Vagina (tissue), 2 donors: ENCODE measurements around the gene SCARB2. TPM values are rescaled to one million over a fixed set of nuclear protein-coding genes. Genes with fewer than 3 reads are reported as not detected.

ENCODE experiments used
- DNase-seq, 2 donors: peaks; one replicate each; pipeline ENCODE4 v3.0.0-alpha.2; 2017; ENCODE audit errors: extremely low spot score in 2 of 2
- H3K27ac ChIP-seq: fragments of 200-600 bp; sonication (generic); one replicate; pipeline ENCODE4 v1.5.1; 2019
- H3K27me3 ChIP-seq: fragments of 200-600 bp; sonication (generic); one replicate; pipeline ENCODE4 v1.5.1; 2019
- H3K36me3 ChIP-seq, 2 donors: fragments of 200-600 bp; sonication (generic); one replicate each; pipeline ENCODE4 v1.5.1; 2017 to 2019
- H3K4me1 ChIP-seq: fragments of 200-600 bp; sonication (generic); one replicate; pipeline ENCODE4 v1.5.1; 2019
- H3K4me3 ChIP-seq, 2 donors: fragments of 200-600 bp; sonication (generic); 1 replicate in 1 of 2; 2 replicates in 1 of 2; pipeline ENCODE4 v1.5.1; 2016 to 2019
- H3K9me3 ChIP-seq: fragments of 200-600 bp; sonication (generic); one replicate; pipeline ENCODE4 v1.5.1; 2019
- POLR2A ChIP-seq, 2 donors: fragments of 450-650 bp; IDR thresholded peaks; one replicate each; pipeline ENCODE4 v1.6.1; 2017; ENCODE audit warnings: antibody characterized with exemption in 2 of 2, mild to moderate bottlenecking in 2 of 2, moderate library complexity in 2 of 2
- POLR2AphosphoS5 ChIP-seq, 2 donors: sonication (generic); formaldehyde crosslinking; IDR thresholded peaks; one replicate each; pipeline ENCODE4 v1.9.0; 2017; ENCODE audit warnings: antibody characterized with exemption in 2 of 2, mild to moderate bottlenecking in 2 of 2, low read depth in 1 of 2; ENCODE audit not compliant: insufficient read depth in 1 of 2
- intact Hi-C: fragments of 100-400 bp; cut with DNase I; formaldehyde crosslinking; loops from one replicate; pipeline ENCODE4 v1.15.1; 2023
- total RNA-seq: library from RNA; depleted of rRNA; stranded (reverse); fragments of >200 nt; gene quantifications from one replicate; pipeline ENCODE4 v1.2.3, GENCODE V29; 2016
- TF ChIP-seq, protein P1 (sequence below), 3 experiments: fragments of 450-650 bp in 2 of 3; fragments of 200-600 bp in 1 of 3; sonication (generic) in 1 of 3; IDR thresholded peaks; one replicate each; pipeline ENCODE4 v1.5.1; 2017 to 2019; ENCODE audit warnings: antibody characterized with exemption in 3 of 3, mild to moderate bottlenecking in 2 of 3, moderate library complexity in 2 of 3

The SCARB2 gene
- total RNA-seq, 1 donor from 2014 or later, result 156 TPM

DNA sequence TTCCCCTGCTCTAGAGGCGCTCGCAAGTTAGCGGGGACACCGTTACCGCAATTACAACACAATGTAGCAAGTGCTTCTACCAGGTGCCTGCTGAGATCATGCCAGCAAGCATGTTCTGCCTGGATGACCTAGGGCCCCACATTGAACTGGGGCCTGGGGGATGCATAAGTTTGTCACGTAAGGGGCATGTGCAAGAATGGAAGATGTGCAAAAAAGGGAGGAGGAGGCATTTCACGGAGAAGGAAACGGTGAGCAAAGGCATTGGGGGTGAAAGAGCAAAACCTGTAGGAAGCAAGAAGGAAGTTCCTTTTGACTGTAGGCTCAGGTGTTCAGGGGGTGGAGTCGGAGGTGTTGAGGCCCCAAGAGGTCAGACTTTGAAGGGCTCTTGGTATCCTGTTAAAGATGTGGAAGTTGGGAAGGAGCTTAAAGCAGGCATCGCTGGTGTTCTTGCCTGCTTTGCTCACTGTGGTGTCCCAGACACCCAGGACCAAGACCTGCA, 602 bp upstream of the SCARB2 start:
- H3K36me3 ChIP-seq, result no peaks in the 10 kb centered on the region
- H3K4me3 ChIP-seq, result peak overlapping the region; percentile 69 to 84
- TF ChIP-seq, protein P1, sequence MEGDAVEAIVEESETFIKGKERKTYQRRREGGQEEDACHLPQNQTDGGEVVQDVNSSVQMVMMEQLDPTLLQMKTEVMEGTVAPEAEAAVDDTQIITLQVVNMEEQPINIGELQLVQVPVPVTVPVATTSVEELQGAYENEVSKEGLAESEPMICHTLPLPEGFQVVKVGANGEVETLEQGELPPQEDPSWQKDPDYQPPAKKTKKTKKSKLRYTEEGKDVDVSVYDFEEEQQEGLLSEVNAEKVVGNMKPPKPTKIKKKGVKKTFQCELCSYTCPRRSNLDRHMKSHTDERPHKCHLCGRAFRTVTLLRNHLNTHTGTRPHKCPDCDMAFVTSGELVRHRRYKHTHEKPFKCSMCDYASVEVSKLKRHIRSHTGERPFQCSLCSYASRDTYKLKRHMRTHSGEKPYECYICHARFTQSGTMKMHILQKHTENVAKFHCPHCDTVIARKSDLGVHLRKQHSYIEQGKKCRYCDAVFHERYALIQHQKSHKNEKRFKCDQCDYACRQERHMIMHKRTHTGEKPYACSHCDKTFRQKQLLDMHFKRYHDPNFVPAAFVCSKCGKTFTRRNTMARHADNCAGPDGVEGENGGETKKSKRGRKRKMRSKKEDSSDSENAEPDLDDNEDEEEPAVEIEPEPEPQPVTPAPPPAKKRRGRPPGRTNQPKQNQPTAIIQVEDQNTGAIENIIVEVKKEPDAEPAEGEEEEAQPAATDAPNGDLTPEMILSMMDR (IDR thresholded peaks at IDR 0.05), result no peak
- TF ChIP-seq POLR2A (IDR thresholded peaks at IDR 0.05), result no peak
- TF ChIP-seq POLR2AphosphoS5 (IDR thresholded peaks at IDR 0.05; ENCODE audit: insufficient read depth in 1 of 2, low read depth in 1 of 2), result no peak
- no peaks in the 10 kb centered on the region for H3K27me3 ChIP-seq
- no peaks in the 10 kb centered on the region for H3K9me3 ChIP-seq
- DNase-seq, result no peak
- H3K27ac ChIP-seq, result peak overlapping the region; percentile 95
- intact Hi-C loops, result loop anchor here (5.0 to 10.0 kb wide), 3 partner anchors 67 to 531 kb away; partner anchors contain the start of genes NUP54 and STBD1
- H3K4me1 ChIP-seq, result peaks cover 55% of the 10 kb centered on the region

DNA sequence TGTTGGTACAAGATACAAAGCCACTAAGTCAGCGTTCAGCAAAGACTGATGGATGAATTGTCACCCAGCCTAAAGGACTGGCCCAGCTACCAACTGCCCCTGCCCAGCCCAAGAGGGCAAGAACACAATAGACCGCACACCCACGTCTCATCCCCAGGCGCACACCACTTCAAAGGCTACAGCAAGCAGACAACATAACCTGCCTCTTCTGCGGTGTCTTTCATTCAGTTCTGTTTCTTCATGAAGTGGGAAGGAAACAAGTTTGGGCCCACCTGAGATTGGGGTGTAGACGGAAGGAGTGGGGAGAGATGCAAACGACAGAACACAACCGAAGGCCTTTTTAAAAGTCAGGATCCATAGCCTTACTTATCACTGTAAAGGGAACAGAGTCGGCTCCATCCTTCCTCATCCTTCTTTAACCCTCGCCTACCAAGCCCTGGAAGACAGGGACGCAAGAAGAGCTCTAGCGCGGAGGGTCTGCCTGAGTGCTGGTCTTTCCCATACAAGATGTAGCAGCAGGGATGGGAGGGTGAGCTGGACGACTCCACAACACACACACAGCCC, 691 bp downstream of the SCARB2 start:
- no peaks in the 10 kb centered on the region for H3K9me3 ChIP-seq
- DNase-seq, result no peak
- intact Hi-C loops, result loop anchor here (5.0 to 10.0 kb wide), 3 partner anchors 66 to 532 kb away; partner anchors contain the start of genes NUP54 and STBD1
- no peaks in the 10 kb centered on the region for H3K27me3 ChIP-seq
- H3K36me3 ChIP-seq, result no peaks in the 10 kb centered on the region
- peak overlapping the region; percentile 95 for H3K27ac ChIP-seq
- TF ChIP-seq, protein P1 (IDR thresholded peaks at IDR 0.05), result no peak
- TF ChIP-seq POLR2A (IDR thresholded peaks at IDR 0.05) (no peak), POLR2AphosphoS5 (IDR thresholded peaks at IDR 0.05; ENCODE audit: insufficient read depth in 1 of 2, low read depth in 1 of 2) (no peak)
- peaks cover 62% of the 10 kb centered on the region for H3K4me1 ChIP-seq
- peak overlapping the region; percentile 69 to 84 for H3K4me3 ChIP-seq

DNA sequence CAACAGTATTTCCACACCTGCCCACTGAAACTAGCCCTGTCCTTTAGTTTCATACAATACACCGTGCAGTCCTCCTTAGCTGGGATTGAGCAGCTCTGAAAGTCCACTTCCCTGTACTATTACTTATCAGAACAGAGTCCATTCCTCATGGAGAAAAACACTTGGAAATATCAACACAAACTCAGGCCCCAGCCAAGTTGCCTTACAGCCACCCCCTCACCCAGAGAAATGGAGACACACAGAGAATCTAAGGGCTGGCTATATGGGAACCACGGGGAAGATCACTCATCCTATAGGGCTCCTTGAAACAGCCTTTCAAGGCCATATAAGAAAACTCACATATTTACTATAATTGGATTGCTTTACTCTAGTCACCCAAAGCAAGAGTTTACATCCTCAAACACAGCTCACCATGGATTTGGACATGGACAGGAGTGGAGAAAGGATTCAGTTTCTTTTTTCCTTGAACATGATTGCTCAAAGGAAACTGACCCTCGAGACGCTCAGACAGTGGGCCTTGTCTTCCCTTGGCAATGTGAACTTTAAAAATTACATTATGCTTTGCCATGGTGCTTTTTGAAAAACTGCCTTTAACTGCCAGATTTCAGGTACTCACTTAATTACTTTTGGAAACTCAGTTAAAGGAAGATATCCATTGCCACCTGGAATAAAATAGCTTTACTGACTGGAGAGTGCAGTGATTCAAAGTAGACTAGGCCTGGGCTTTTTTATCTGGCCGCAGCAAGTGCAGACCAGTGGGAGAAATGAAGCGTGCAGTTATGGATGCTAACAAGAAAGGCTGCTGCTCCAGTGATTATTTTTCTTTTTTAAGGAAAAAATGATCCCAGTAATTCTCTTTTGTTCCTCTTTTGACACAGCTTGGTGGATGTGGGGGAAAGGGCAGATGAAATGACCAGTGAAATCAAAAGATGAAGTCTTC, 1.6 kb downstream of the SCARB2 start:
- TF ChIP-seq, protein P1 (IDR thresholded peaks at IDR 0.05), result no peak
- no peak for TF ChIP-seq POLR2A (IDR thresholded peaks at IDR 0.05)
- TF ChIP-seq POLR2AphosphoS5 (IDR thresholded peaks at IDR 0.05; ENCODE audit: insufficient read depth in 1 of 2, low read depth in 1 of 2), result no peak
- intact Hi-C loops, result loop anchor here (5.0 to 10.0 kb wide), 3 partner anchors 65 to 533 kb away; partner anchors contain the start of genes NUP54 and STBD1
- Histone ChIP-seq H3K4me3 (peak overlapping the region; percentile 69 to 84), H3K27ac (peak overlapping the region; percentile 95), H3K4me1 (peaks cover 70% of the 10 kb centered on the region), H3K36me3 (no peaks in the 10 kb centered on the region), H3K9me3 (no peaks in the 10 kb centered on the region), H3K27me3 (no peaks in the 10 kb centered on the region)
- no peak for DNase-seq

DNA sequence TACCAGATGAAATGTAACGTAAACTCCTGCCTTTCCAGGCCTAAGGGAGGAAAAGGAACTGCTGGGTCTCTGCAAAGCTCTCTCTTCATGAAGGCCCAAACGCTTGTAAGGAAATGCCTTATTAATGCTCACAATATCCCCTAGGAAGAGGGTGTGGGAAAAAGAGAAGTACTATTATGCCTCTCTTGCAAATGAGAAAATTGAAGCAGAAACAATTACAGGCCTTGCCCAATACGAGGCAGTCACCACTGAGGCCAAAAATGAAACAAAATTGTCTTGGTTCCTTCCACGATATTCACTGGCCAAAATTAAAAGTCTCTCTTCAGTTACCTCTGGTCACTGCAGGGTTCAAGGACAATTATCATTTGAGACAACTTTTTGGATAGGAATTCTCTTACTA, 3.2 kb downstream of the SCARB2 start:
- H3K27me3 ChIP-seq, result no peaks in the 10 kb centered on the region
- peak overlapping the region; percentile 95 for H3K27ac ChIP-seq
- peak overlapping the region in 1 of 2 donors; percentile 84 for H3K4me3 ChIP-seq
- H3K9me3 ChIP-seq, result no peaks in the 10 kb centered on the region
- TF ChIP-seq POLR2AphosphoS5 (IDR thresholded peaks at IDR 0.05; ENCODE audit: insufficient read depth in 1 of 2, low read depth in 1 of 2) (no peak), POLR2A (IDR thresholded peaks at IDR 0.05) (no peak)
- TF ChIP-seq, protein P1 (IDR thresholded peaks at IDR 0.05), result no peak
- H3K36me3 ChIP-seq, result no peaks in the 10 kb centered on the region
- DNase-seq, result no peak
- intact Hi-C loops, result loop anchor here (5.0 to 10.0 kb wide), 3 partner anchors 63 to 534 kb away; partner anchors contain the start of genes NUP54 and STBD1
- peaks cover 84% of the 10 kb centered on the region for H3K4me1 ChIP-seq
